Loucy (cell line): ENCODE data around the gene CERS6.

ENCODE experiments used
- H2AFZ ChIP-seq: fragments of 200-600 bp; sonication (generic); 2 replicates; pipeline ENCODE4 v1.6.0; 2016; ENCODE audit warnings: antibody characterized with exemption, mild to moderate bottlenecking, low read length, moderate library complexity
- H3F3A ChIP-seq: fragments of 200-600 bp; 2 replicates; pipeline ENCODE4 v1.6.0; 2016; ENCODE audit warnings: antibody characterized with exemption, low read depth, mild to moderate bottlenecking
- H3K27me3 ChIP-seq: fragments of 200-600 bp; sonication (generic); 2 replicates; pipeline ENCODE4 v1.6.1; 2014; ENCODE audit warnings: low read length, mild to moderate bottlenecking; ENCODE audit not compliant: insufficient read depth, poor library complexity, severe bottlenecking
- H3K36me3 ChIP-seq: fragments of 200-600 bp; sonication (generic); 2 replicates; pipeline ENCODE4 v1.6.1; 2016; ENCODE audit warnings: low read length; ENCODE audit not compliant: insufficient read depth
- H3K4me1 ChIP-seq: fragments of 200-600 bp; sonication (generic); 2 replicates; pipeline ENCODE4 v1.5.1; 2014; ENCODE audit warnings: low read length, mild to moderate bottlenecking; ENCODE audit not compliant: insufficient read depth, poor library complexity, severe bottlenecking
- H3K4me2 ChIP-seq: fragments of 200-600 bp; sonication (generic); 2 replicates; pipeline ENCODE4 v1.6.0; 2014; ENCODE audit warnings: antibody characterized with exemption, low read length, low read depth, mild to moderate bottlenecking; ENCODE audit not compliant: poor library complexity, severe bottlenecking
- H3K4me3 ChIP-seq: fragments of 200-600 bp; sonication (generic); 2 replicates; pipeline ENCODE4 v1.5.1; 2014; ENCODE audit warnings: low read length, mild to moderate bottlenecking, mixed read lengths; ENCODE audit not compliant: poor library complexity, severe bottlenecking
- H3K79me2 ChIP-seq: fragments of 200-600 bp; sonication (generic); 2 replicates; pipeline ENCODE4 v1.6.1; 2014; ENCODE audit warnings: low read length; ENCODE audit not compliant: insufficient read depth
- H3K9ac ChIP-seq: fragments of 200-600 bp; sonication (generic); 2 replicates; pipeline ENCODE4 v1.6.0; 2014; ENCODE audit warnings: mild to moderate bottlenecking, low read depth, low read length, moderate library complexity; ENCODE audit not compliant: poor library complexity, severe bottlenecking
- H3K9me2 ChIP-seq: fragments of 200-600 bp; sonication (generic); replicated peaks from 2 replicates; pipeline ENCODE4 v1.6.1; 2016; ENCODE audit warnings: low read depth, low read length, mixed read lengths
- H3K9me3 ChIP-seq: fragments of 200-600 bp; sonication (generic); 2 replicates; pipeline ENCODE4 v1.6.1; 2014; ENCODE audit warnings: mild to moderate bottlenecking, antibody characterized with exemption, low read length, low read depth; ENCODE audit not compliant: insufficient read depth
- H4K20me1 ChIP-seq: fragments of 200-600 bp; sonication (generic); 2 replicates; pipeline ENCODE4 v1.6.0; 2014; ENCODE audit warnings: antibody characterized with exemption, low read length, mild to moderate bottlenecking; ENCODE audit not compliant: insufficient read depth, poor library complexity, severe bottlenecking
- CTCF ChIP-seq: fragments of 200-600 bp; sonication (generic); conservative IDR thresholded peaks from 2 replicates; pipeline ENCODE4 v1.5.1; 2014; ENCODE audit warnings: mild to moderate bottlenecking, antibody characterized with exemption, low read length
- EZH2phosphoT487 ChIP-seq: fragments of 200-600 bp; IDR thresholded peaks from 2 replicates; pipeline ENCODE4 v1.6.1; 2018; ENCODE audit warnings: antibody characterized with exemption, mild to moderate bottlenecking, moderate library complexity, borderline replicate concordance

Gene CERS6

GRCh38 chr2:168561991-168562390 lies 105.9 kb downstream of the CERS6 start:
- Histone ChIP-seq H3K79me2 (no peaks in the 10 kb centered on the region), H3K9me2 (no peaks in the 10 kb centered on the region), H3K27me3 (no peaks in the 10 kb centered on the region), H4K20me1 (no peaks in the 10 kb centered on the region), H2AFZ (no peak overlapping the region), H3K4me1 (peaks cover 8% of the 10 kb centered on the region), H3K9ac (no peak overlapping the region), H3K9me3 (no peaks in the 10 kb centered on the region), H3F3A (no peaks in the 10 kb centered on the region), H3K4me2 (no peak overlapping the region), H3K4me3 (no peak overlapping the region), H3K36me3 (peaks cover 26% of the 10 kb centered on the region; the same call in 1 of the 2 replicates)
- TF ChIP-seq CTCF: no peak
- TF ChIP-seq EZH2phosphoT487: no peak

- H3K4me3 ChIP-seq: no peak overlapping the region
- TF ChIP-seq EZH2phosphoT487: no peak
Measured at GRCh38 chr2:168562971-168563370, 106.9 kb downstream of the CERS6 start.

GRCh38 chr2:168564641-168565040 lies 108.6 kb downstream of the CERS6 start:
- no peak overlapping the region for H3K4me2 ChIP-seq
- no peaks in the 10 kb centered on the region for H3F3A ChIP-seq
- no peaks in the 10 kb centered on the region for H3K9me2 ChIP-seq
- no peaks in the 10 kb centered on the region for H3K9me3 ChIP-seq
- 0 out of 2 replicates have a peak, but pooled peaks cover 3% of the 10 kb centered on the region for H3K79me2 ChIP-seq
- H3K36me3 ChIP-seq: peaks cover 21% of the 10 kb centered on the region; the same call in 1 of the 2 replicates
- no peak overlapping the region for H2AFZ ChIP-seq
- TF ChIP-seq EZH2phosphoT487 (no peak), CTCF (no peak)
- H3K27me3 ChIP-seq: no peaks in the 10 kb centered on the region
- no peak overlapping the region for H3K4me3 ChIP-seq
- no peaks in the 10 kb centered on the region for H4K20me1 ChIP-seq
- H3K9ac ChIP-seq: no peak overlapping the region
- H3K4me1 ChIP-seq: peaks cover 8% of the 10 kb centered on the region

More at GRCh38 chr2:168562971-168563370, 106.9 kb downstream of the CERS6 start:
- Histone ChIP-seq H3K27me3 (no peaks in the 10 kb centered on the region), H3K9me3 (no peaks in the 10 kb centered on the region), H2AFZ (no peak overlapping the region), H3K9me2 (no peaks in the 10 kb centered on the region), H3K79me2 (no peaks in the 10 kb centered on the region), H3K36me3 (peaks cover 26% of the 10 kb centered on the region; the same call in 1 of the 2 replicates), H3F3A (no peaks in the 10 kb centered on the region), H4K20me1 (no peaks in the 10 kb centered on the region), H3K4me2 (no peak overlapping the region), H3K4me1 (peaks cover 8% of the 10 kb centered on the region), H3K9ac (no peak overlapping the region)

- Histone ChIP-seq H3K9me2 (no peaks in the 10 kb centered on the region), H3K9ac (no peak overlapping the region), H3K79me2 (0 out of 2 replicates have a peak, but pooled peaks cover 3% of the 10 kb centered on the region), H3K9me3 (no peaks in the 10 kb centered on the region), H3K4me2 (no peak overlapping the region), H3K4me3 (no peak overlapping the region), H2AFZ (no peak overlapping the region), H3F3A (no peaks in the 10 kb centered on the region), H3K27me3 (no peaks in the 10 kb centered on the region), H3K36me3 (peaks cover 17% of the 10 kb centered on the region; the same call in 1 of the 2 replicates), H3K4me1 (peaks cover 8% of the 10 kb centered on the region), H4K20me1 (no peaks in the 10 kb centered on the region)
- TF ChIP-seq EZH2phosphoT487 (no peak), CTCF (no peak)
Measured at GRCh38 chr2:168565112-168565511, 109.0 kb downstream of the CERS6 start.
